Endothelial cell of umbilical vein (primary cell): ENCODE measurements around the gene ANKRD18B. TPM values are rescaled to one million over a fixed set of nuclear protein-coding genes. Genes with fewer than 3 reads are reported as not detected.

Source experiments
- BruUV-seq: library from RNA; stranded (reverse); fragments of 400-500 nt; replicated peaks from 2 replicates; lab custom pipeline; 2021; lab: Mats Ljungman, UMichigan
- CTCF ChIA-PET: fragments of 300-600, 350-600 bp; sonication (Branson Sonifier 250); formaldehyde crosslinking; loops from one replicate; lab custom pipeline; 2021; ENCODE audit warnings: antibody characterized with exemption, inconsistent platforms; lab: Charles Lee
- POLR2A ChIA-PET: fragments of 300-600, 350-600 bp; sonication (Branson Sonifier 250); formaldehyde crosslinking; loops from one replicate; lab custom pipeline; 2021; ENCODE audit warnings: antibody characterized with exemption, inconsistent platforms; lab: Charles Lee
- DNase-seq: peaks from one replicate; pipeline ENCODE4 v3.0.0-alpha.2; 2011; ENCODE audit warnings: low read depth, low spot score
- FAIRE-seq: peaks from 2 replicates; lab custom pipeline; 2011; peaks lifted over from hg19 to GRCh38; lab: Jason Lieb, UNC
- H2AFZ ChIP-seq: 2 replicates; pipeline ENCODE4 v1.6.0; 2012; ENCODE audit warnings: low read depth, low read length, control low read depth, inconsistent platforms
- H3K27ac ChIP-seq: 2 replicates; pipeline ENCODE4 v1.5.1; 2011; ENCODE audit warnings: low read depth, mild to moderate bottlenecking, control low read depth, low read length, moderate library complexity; ENCODE audit not compliant: insufficient read depth
- H3K27me3 ChIP-seq, 2 experiments: 2 replicates each; pipeline versions ENCODE4 v1.6.0 to v1.6.1; 2011; ENCODE audit warnings: low read length in 2 of 2, mixed read lengths in 1 of 2; ENCODE audit not compliant: control insufficient read depth in 2 of 2, insufficient read depth in 2 of 2
- H3K36me3 ChIP-seq, 2 experiments: 2 replicates in 1 of 2; 3 replicates in 1 of 2; pipeline ENCODE4 v1.5.1; 2011; ENCODE audit warnings: low read length in 2 of 2, mild to moderate bottlenecking in 1 of 2, moderate library complexity in 1 of 2; ENCODE audit not compliant: control insufficient read depth in 2 of 2, insufficient read depth in 2 of 2; ENCODE audit errors: extremely low read depth in 1 of 2
- H3K4me1 ChIP-seq: 3 replicates; pipeline ENCODE4 v1.5.1; 2011; ENCODE audit warnings: mild to moderate bottlenecking, low read length; ENCODE audit not compliant: control insufficient read depth, insufficient read depth; ENCODE audit errors: extremely low read depth
- H3K4me2 ChIP-seq: 2 replicates; pipeline ENCODE4 v1.6.1; 2011; ENCODE audit warnings: low read length, control low read depth, mixed read lengths; ENCODE audit not compliant: insufficient read depth
- H3K4me3 ChIP-seq, 3 experiments: fragments of 200-600 bp in 1 of 3; sonication (generic), shearing (Covaris generic) in 1 of 3; replicated peaks in 1 of 3; 2 replicates each; pipeline ENCODE4 v1.5.1; 2011 to 2016; ENCODE audit warnings: control low read depth in 3 of 3, low read length in 3 of 3, mild to moderate bottlenecking in 2 of 3, inconsistent platforms in 1 of 3, low read depth in 1 of 3, moderate library complexity in 1 of 3; ENCODE audit not compliant: insufficient read depth in 1 of 3
- H3K79me2 ChIP-seq: 2 replicates; pipeline ENCODE4 v1.6.0; 2012; ENCODE audit warnings: low read length, inconsistent platforms; ENCODE audit not compliant: control insufficient read depth, insufficient read depth
- H3K9ac ChIP-seq: replicated peaks from 2 replicates; pipeline ENCODE3; 2011; ENCODE audit warnings: low read length, control low read depth; ENCODE audit not compliant: insufficient read depth; ENCODE audit errors: extremely low read depth
- H3K9me1 ChIP-seq: replicated peaks from 3 replicates; pipeline ENCODE4 v1.6.0; 2011; ENCODE audit warnings: mild to moderate bottlenecking, low read length; ENCODE audit not compliant: control insufficient read depth, insufficient read depth; ENCODE audit errors: extremely low read depth
- H3K9me3 ChIP-seq: replicated peaks from 2 replicates; pipeline ENCODE4 v1.5.1; 2012; ENCODE audit warnings: low read length, inconsistent platforms; ENCODE audit not compliant: control insufficient read depth, insufficient read depth
- H4K20me1 ChIP-seq: replicated peaks from 2 replicates; pipeline ENCODE3; 2011; ENCODE audit warnings: mild to moderate bottlenecking, low read length; ENCODE audit not compliant: control insufficient read depth, insufficient read depth; ENCODE audit errors: extremely low read depth
- CTCF ChIP-seq, 2 donors: IDR thresholded peaks; 1 replicate in 1 of 2; 2 replicates in 1 of 2; pipeline ENCODE4 v1.5.1; 2011; ENCODE audit warnings: low read length in 2 of 2, mild to moderate bottlenecking in 2 of 2, moderate library complexity in 2 of 2, control low read depth in 1 of 2, inconsistent platforms in 1 of 2, low read depth in 1 of 2; ENCODE audit not compliant: insufficient read depth in 1 of 2; ENCODE audit errors: extremely low read depth in 1 of 2
- EZH2 ChIP-seq: IDR thresholded peaks from 2 replicates; pipeline ENCODE4 v1.6.1; 2012; ENCODE audit warnings: borderline replicate concordance, low read depth, mild to moderate bottlenecking, moderate library complexity, low read length, inconsistent platforms; ENCODE audit not compliant: severe bottlenecking
- FOS ChIP-seq: IDR thresholded peaks from 2 replicates; pipeline ENCODE4 v1.6.1; 2011; ENCODE audit warnings: mild to moderate bottlenecking, low read length, moderate library complexity, borderline replicate concordance; ENCODE audit not compliant: insufficient read depth
- GATA2 ChIP-seq: IDR thresholded peaks from 2 replicates; pipeline ENCODE4 v1.7.0; 2011; ENCODE audit warnings: low read depth, mild to moderate bottlenecking, moderate library complexity, mixed read lengths, low read length; ENCODE audit not compliant: insufficient read length, insufficient read depth
- JUN ChIP-seq: IDR thresholded peaks from 2 replicates; pipeline ENCODE4 v1.6.1; 2011; ENCODE audit warnings: borderline replicate concordance, low read depth; ENCODE audit not compliant: insufficient read length, insufficient read depth
- MAX ChIP-seq: IDR thresholded peaks from 2 replicates; pipeline ENCODE4 v1.6.1; 2011; ENCODE audit not compliant: insufficient read depth, insufficient read length
- MYC ChIP-seq: IDR thresholded peaks from one replicate; pipeline ENCODE4 v1.6.1; 2011; ENCODE audit warnings: mild to moderate bottlenecking, low read depth, low read length
- POLR2A ChIP-seq: IDR thresholded peaks from 2 replicates; pipeline ENCODE4 v1.6.1; 2012; ENCODE audit warnings: low read depth, mild to moderate bottlenecking, control low read depth, low read length
- POLR2AphosphoS5 ChIP-seq: IDR thresholded peaks from 2 replicates; pipeline ENCODE4 v1.6.1; 2012; ENCODE audit warnings: low read depth, mild to moderate bottlenecking, control low read depth, low read length, moderate library complexity; ENCODE audit not compliant: insufficient read depth
- dilution Hi-C: fragments of 300-500 bp; cut with MboI; formaldehyde crosslinking; loops from one replicate; pipeline ENCODE4 v1.15.0; 2019; ENCODE audit warnings: low sequenced_read_pairs; ENCODE audit not compliant: extremely low pct_ligation_motif_present
- intact Hi-C: fragments of 100-400 bp; cut with micrococcal nuclease; formaldehyde crosslinking; loops from one replicate; pipeline ENCODE4 v1.10.0; 2022
- polyA plus RNA-seq, 4 experiments: library from polyadenylated mRNA; depleted of rRNA in 3 of 4; stranded (reverse) in 3 of 4; unstranded in 1 of 4; fragments of >200 nt; gene quantifications; 2 replicates each; pipeline versions ENCODE4 v1.2.1 to v1.2.3, GENCODE V29; 2011 to 2012; ENCODE audit warnings: missing spikeins in 1 of 4
- total RNA-seq: library from RNA; stranded (reverse); gene quantifications from 2 replicates; pipeline ENCODE4 v1.2.3, GENCODE V29; 2021

The ANKRD18B gene
- total and polyA plus RNA-seq, 2 donors (not counting 3 experiments of a cell fraction or from before 2014, with no cell fraction given), result 1.4 to 10.9 TPM

- no peaks in the 10 kb centered on the region for H3K36me3 ChIP-seq
- DNase-seq (peak; percentile 39), FAIRE-seq (peak; percentile 60)
- no peak overlapping the region for H3K4me3 ChIP-seq
- no peaks in the 10 kb centered on the region for H3K9me1 ChIP-seq
- intact Hi-C loops (no loop called here), dilution Hi-C loops (no loop called here)
- H3K4me2 ChIP-seq, result no peak overlapping the region
- H2AFZ ChIP-seq, result no peak overlapping the region
- peak; percentile 2 for TF ChIP-seq JUN
- TF ChIP-seq FOS, result no peak
- no TSS peak for BruUV-seq
- H3K79me2 ChIP-seq, result no peaks in the 10 kb centered on the region
- H3K27me3 ChIP-seq, result peaks cover 4 to 7% of the 10 kb centered on the region in 2 experiments
- POLR2A ChIA-PET, result no interaction called here
- no peak overlapping the region for H3K9ac ChIP-seq
- H3K4me1 ChIP-seq, result peaks cover 2% of the 10 kb centered on the region
- CTCF ChIA-PET, result interaction anchor here (1.0 to 12.4 kb wide), 4 partner anchors 10 to 244 kb away, joined by 3 to 561 read pairs (median 6); no protein-coding TSS in a partner anchor
- no peaks in the 10 kb centered on the region for H4K20me1 ChIP-seq
- H3K27ac ChIP-seq, result no peak overlapping the region
- no peaks in the 10 kb centered on the region for H3K9me3 ChIP-seq
Observed at GRCh38 chr9:33619666-33620404, 95.8 kb downstream of the ANKRD18B start.

GRCh38 chr9:33620738-33621439, 96.8 kb downstream of the ANKRD18B start:
- CTCF ChIA-PET, result interaction anchor here (1.2 to 12.4 kb wide), 2 partner anchors 16 to 101 kb away, joined by 4 to 561 read pairs; no protein-coding TSS in a partner anchor
- H3K9me1 ChIP-seq, result no peaks in the 10 kb centered on the region
- no peak overlapping the region for H3K4me2 ChIP-seq
- intact Hi-C loops (no loop called here), dilution Hi-C loops (no loop called here)
- peaks cover 2% of the 10 kb centered on the region for H3K4me1 ChIP-seq
- no TSS peak for BruUV-seq
- POLR2A ChIA-PET, result no interaction called here
- DNase-seq, result no peak
- no peaks in the 10 kb centered on the region for H3K36me3 ChIP-seq
- H4K20me1 ChIP-seq, result no peaks in the 10 kb centered on the region
- peak; percentile 18 for FAIRE-seq
- TF ChIP-seq MYC (no peak), FOS (no peak), POLR2A (no peak), EZH2 (no peak), MAX (no peak), POLR2AphosphoS5 (no peak), JUN (no peak), GATA2 (no peak), CTCF (IDR thresholded peaks at IDR 0.05; ENCODE audit: extremely low read depth in 1 of 2, insufficient read depth in 1 of 2, low read depth in 1 of 2, low read length in 2 of 2) (no peak)
- H3K4me3 ChIP-seq, result no peak overlapping the region
- no peaks in the 10 kb centered on the region for H3K9me3 ChIP-seq
- H3K79me2 ChIP-seq, result no peaks in the 10 kb centered on the region
- no peak overlapping the region for H3K9ac ChIP-seq
- H2AFZ ChIP-seq, result no peak overlapping the region
- H3K27ac ChIP-seq, result no peak overlapping the region
- H3K27me3 ChIP-seq, result no peaks in the 10 kb centered on the region
